Right kidney (tissue), 1 donor: Measurements from ENCODE around the gene THAP8.

Experiments
- DNase-seq: peaks from one replicate; pipeline ENCODE4 v3.0.0-alpha.2; 2016

THAP8 gene

GRCh38 chr19:35993923-35994598 is 60.0 kb downstream of the THAP8 start:
- DNase-seq = peak; percentile 67

GRCh38 chr19:35992907-35993765 is 60.9 kb downstream of the THAP8 start:
- DNase-seq = no peak

- peak; percentile 16 for DNase-seq
Measured at GRCh38 chr19:35991731-35992450, 62.2 kb downstream of the THAP8 start.

- no peak for DNase-seq
Measured at GRCh38 chr19:35990771-35991730, 63.0 kb downstream of the THAP8 start.

GRCh38 chr19:35990156-35990555 is 63.9 kb downstream of the THAP8 start:
- DNase-seq = no peak

- no peak for DNase-seq
Measured at GRCh38 chr19:35988824-35989223, 65.3 kb downstream of the THAP8 start.

- DNase-seq = no peak
Measured at GRCh38 chr19:35987571-35987896, 66.6 kb downstream of the THAP8 start.

GRCh38 chr19:35986664-35987570 is 67.2 kb downstream of the THAP8 start:
- peak; percentile 9 for DNase-seq

GRCh38 chr19:35986111-35986510 is 68.0 kb downstream of the THAP8 start:
- no peak for DNase-seq
